GM23338 (cell line): ENCODE data around the gene COX7A2. TPM values are rescaled to one million over a fixed set of nuclear protein-coding genes. Genes with fewer than 3 reads are reported as not detected.
A peak's percentile ranks its signal among the peaks of the same experiment; 100 is the strongest.

Experiments
- ATAC-seq: fragments of 200-7000 bp; cut with Tn5 transposase; 3 replicates; pipeline ENCODE4 v1.9.1; 2020
- DNase-seq: peaks from one replicate; pipeline ENCODE4 v3.0.0-alpha.2; 2015; ENCODE audit warnings: low spot score
- H2AFZ ChIP-seq: fragments of 200-600 bp; sonication (generic); 2 replicates; pipeline ENCODE4 v1.8.0; 2016; ENCODE audit warnings: antibody characterized with exemption, mild to moderate bottlenecking, moderate library complexity
- H3F3A ChIP-seq: fragments of 200-600 bp; sonication (generic); replicated peaks from 2 replicates; pipeline ENCODE4 v1.8.0; 2017; ENCODE audit warnings: antibody characterized with exemption, mixed run types, low read depth
- H3K27ac ChIP-seq: fragments of 200-600 bp; sonication (generic); 2 replicates; pipeline ENCODE4 v1.6.1; 2016; ENCODE audit warnings: low read depth
- H3K27me3 ChIP-seq: fragments of 200-600 bp; sonication (generic); 2 replicates; pipeline ENCODE4 v1.8.0; 2016; ENCODE audit warnings: mild to moderate bottlenecking, mixed run types, moderate library complexity; ENCODE audit not compliant: insufficient read depth
- H3K36me3 ChIP-seq: fragments of 200-600 bp; sonication (generic); 2 replicates; pipeline ENCODE4 v1.8.0; 2016; ENCODE audit warnings: mild to moderate bottlenecking; ENCODE audit not compliant: insufficient read depth
- H3K4me1 ChIP-seq: fragments of 200-600 bp; sonication (generic); 2 replicates; pipeline ENCODE4 v1.8.0; 2016; ENCODE audit warnings: mild to moderate bottlenecking, moderate library complexity; ENCODE audit not compliant: insufficient read depth
- H3K4me2 ChIP-seq: fragments of 200-600 bp; sonication (generic); 2 replicates; pipeline ENCODE4 v1.7.1; 2017; ENCODE audit warnings: mixed run types
- H3K4me3 ChIP-seq: fragments of 200-600 bp; sonication (generic); 2 replicates; pipeline ENCODE4 v1.6.1; 2016; ENCODE audit warnings: mixed run types
- H3K79me2 ChIP-seq: fragments of 200-600 bp; sonication (generic); replicated peaks from 2 replicates; pipeline ENCODE4 v1.8.0; 2017; ENCODE audit warnings: mild to moderate bottlenecking; ENCODE audit not compliant: insufficient read depth
- H3K9me2 ChIP-seq: fragments of 200-600 bp; sonication (generic); 2 replicates; pipeline ENCODE4 v1.8.0; 2017; ENCODE audit not compliant: insufficient read depth
- H4K20me1 ChIP-seq: fragments of 200-600 bp; sonication (generic); replicated peaks from 2 replicates; pipeline ENCODE4 v1.8.0; 2017; ENCODE audit warnings: mild to moderate bottlenecking; ENCODE audit not compliant: insufficient read depth
- H3K27ac Mint-ChIP-seq: 2 replicates; pipeline ENCODE4 v1.8.0; 2020; ENCODE audit warnings: inconsistent platforms, mild to moderate bottlenecking, moderate library complexity, mixed read lengths
- H3K27me3 Mint-ChIP-seq: 3 replicates; pipeline ENCODE4 v1.8.0; 2022; ENCODE audit warnings: low read depth, mild to moderate bottlenecking, moderate library complexity, mixed read lengths, inconsistent platforms; ENCODE audit not compliant: insufficient read depth, poor library complexity
- H3K36me3 Mint-ChIP-seq: 3 replicates; pipeline ENCODE4 v1.8.0; 2021; ENCODE audit warnings: low read depth, mild to moderate bottlenecking, inconsistent platforms, moderate library complexity, mixed read lengths
- H3K4me1 Mint-ChIP-seq: 3 replicates; pipeline ENCODE4 v1.8.0; 2020; ENCODE audit warnings: mild to moderate bottlenecking, inconsistent platforms, mixed read lengths
- H3K4me3 Mint-ChIP-seq: 3 replicates; pipeline ENCODE4 v1.8.0; 2021; ENCODE audit warnings: moderate library complexity, mild to moderate bottlenecking, inconsistent platforms, mixed read lengths
- H3K9me3 Mint-ChIP-seq: 3 replicates; pipeline ENCODE4 v1.8.0; 2020; ENCODE audit warnings: moderate library complexity, mild to moderate bottlenecking, inconsistent platforms, mixed read lengths
- CREB1 ChIP-seq: fragments of 250-450 bp; sonication (Bioruptor Pico); IDR thresholded peaks from 2 replicates; pipeline ENCODE4 v1.5.0; 2020; ENCODE audit warnings: low read depth, mild to moderate bottlenecking, moderate library complexity
- CTCF ChIP-seq, 2 experiments: fragments of 200-600 bp in 1 of 2; sonication (generic) in 1 of 2; conservative IDR thresholded peaks; 2 replicates each; pipeline versions ENCODE4 v1.5.1 to v1.6.1; 2016 to 2017; ENCODE audit warnings: antibody characterized with exemption in 2 of 2, low read depth in 2 of 2, mild to moderate bottlenecking in 2 of 2, moderate library complexity in 1 of 2
- EZH2 ChIP-seq: fragments of 200-600 bp; sonication (generic); IDR thresholded peaks from one replicate; pipeline ENCODE4 v1.8.0; 2017; ENCODE audit warnings: antibody characterized with exemption, mild to moderate bottlenecking, low read depth; ENCODE audit not compliant: unreplicated experiment
- EZH2phosphoT487 ChIP-seq: fragments of 200-600 bp; sonication (generic); IDR thresholded peaks from one replicate; pipeline ENCODE4 v1.8.1; 2018; ENCODE audit warnings: antibody characterized with exemption; ENCODE audit not compliant: unreplicated experiment
- JUNB ChIP-seq: IDR thresholded peaks from one replicate; pipeline ENCODE4 v1.6.1; 2016; ENCODE audit warnings: antibody characterized with exemption; ENCODE audit not compliant: unreplicated experiment
- POLR2AphosphoS5 ChIP-seq: IDR thresholded peaks from 2 replicates; pipeline ENCODE4 v1.6.1; 2016; ENCODE audit warnings: antibody characterized with exemption, low read depth
- REST ChIP-seq: IDR thresholded peaks from one replicate; pipeline ENCODE4 v1.6.1; 2018; ENCODE audit warnings: antibody characterized with exemption; ENCODE audit not compliant: unreplicated experiment
- polyA plus RNA-seq: library from polyadenylated mRNA; unstranded; fragments of >200 nt; fragmentation: Nextera tagmentation; extraction: Ambion mirVana; gene quantifications from 2 replicates; pipeline ENCODE4 v1.2.1, GENCODE V29; 2016
- total RNA-seq: library from RNA; depleted of rRNA; stranded (reverse); fragments of >200 nt; shearing (Covaris generic); gene quantifications from 2 replicates; pipeline ENCODE4 v1.2.3, GENCODE V29; 2014

Gene COX7A2
- total and polyA plus RNA-seq, 2 experiments from 2014 or later = 93.7 to 963 TPM

GRCh38 chr6:75205776-75206575, 37.6 kb downstream of the COX7A2 start, which contains the start of gene COL12A1:
TSS of gene COL12A1 (minus strand) at chr6:75206053. CDS start at chr6:75202792, 3,261 bp downstream.
- Histone ChIP-seq H3F3A (no peaks in the 10 kb centered on the region), H3K79me2 (no peaks in the 10 kb centered on the region), H3K4me2 (peak within 1 kb of the TSS; percentile 98), H2AFZ (peak within 1 kb of the TSS; percentile 99), H4K20me1 (no peaks in the 10 kb centered on the region), H3K27me3 (peaks cover 87% of the 10 kb centered on the region), H3K9me2 (no peaks in the 10 kb centered on the region), H3K27ac (no peak within 1 kb of the TSS), H3K36me3 (no peaks in the 10 kb centered on the region), H3K4me1 (peaks cover 34% of the 10 kb centered on the region), H3K4me3 (peak within 1 kb of the TSS; percentile 80)
- ATAC-seq (peak; percentile 23), DNase-seq (peak; percentile 90)
- Mint-ChIP-seq H3K27ac (no peak within 1 kb of the TSS), H3K9me3 (no peaks in the 10 kb centered on the region; the same call in 2 of the 3 replicates), H3K4me3 (peak within 1 kb of the TSS; percentile 78), H3K4me1 (peaks cover 44% of the 10 kb centered on the region; the same call in 2 of the 3 replicates), H3K36me3 (no peaks in the 10 kb centered on the region), H3K27me3 (peaks cover 81% of the 10 kb centered on the region)
- TF ChIP-seq POLR2AphosphoS5 = 0 out of 2 replicates have a peak, but pooled peaks have one; percentile 33
- no peak for TF ChIP-seq JUNB
- peak in 1 of 2 experiments; percentile 3; a peak in 1 of 4 replicates for TF ChIP-seq CTCF (conservative IDR thresholded peaks at IDR 0.05; ENCODE audit: low read depth in 2 of 2)
- 0 out of 2 replicates have a peak, but pooled peaks have one; percentile 35 for TF ChIP-seq CREB1

GRCh38 chr6:75204959-75205775, 38.4 kb downstream of the COX7A2 start:
- peak overlapping the region; percentile 99 for H2AFZ ChIP-seq
- ATAC-seq = peak; percentile 0; the same call in 2 of the 3 replicates
- DNase-seq = peak; percentile 68
- H3K4me2 ChIP-seq = peak overlapping the region; percentile 98
- peaks cover 29% of the 10 kb centered on the region for H3K4me1 ChIP-seq
- Mint-ChIP-seq H3K4me1 (peaks cover 41% of the 10 kb centered on the region; the same call in 2 of the 3 replicates), H3K27ac (no peak overlapping the region), H3K36me3 (no peaks in the 10 kb centered on the region), H3K9me3 (no peaks in the 10 kb centered on the region; the same call in 2 of the 3 replicates), H3K4me3 (peak overlapping the region; percentile 78), H3K27me3 (peaks cover 81% of the 10 kb centered on the region)
- H3K9me2 ChIP-seq = no peaks in the 10 kb centered on the region
- H3K27ac ChIP-seq = no peak overlapping the region
- H3K36me3 ChIP-seq = no peaks in the 10 kb centered on the region
- TF ChIP-seq EZH2phosphoT487 (peak; percentile 71), EZH2 (peak; percentile 92), JUNB (no peak), REST (no peak)
- no peaks in the 10 kb centered on the region for H3F3A ChIP-seq
- H3K27me3 ChIP-seq = peaks cover 95% of the 10 kb centered on the region
- no peaks in the 10 kb centered on the region for H4K20me1 ChIP-seq
- no peaks in the 10 kb centered on the region for H3K79me2 ChIP-seq
- peak overlapping the region; percentile 80 for H3K4me3 ChIP-seq
